Inferior parietal cortex (tissue), 1 donor: ENCODE measurements around the gene SRSF7.
"Not testable (repeated sequence)": the region's sequence is repeated elsewhere in the genome, so short reads cannot be mapped to it uniquely, and the experiment has no call there.

Experiments
- DNase-seq: peaks from one replicate; pipeline ENCODE4 v3.0.0-alpha.2; 2016; ENCODE audit errors: extremely low spot score

The SRSF7 gene

DNA sequence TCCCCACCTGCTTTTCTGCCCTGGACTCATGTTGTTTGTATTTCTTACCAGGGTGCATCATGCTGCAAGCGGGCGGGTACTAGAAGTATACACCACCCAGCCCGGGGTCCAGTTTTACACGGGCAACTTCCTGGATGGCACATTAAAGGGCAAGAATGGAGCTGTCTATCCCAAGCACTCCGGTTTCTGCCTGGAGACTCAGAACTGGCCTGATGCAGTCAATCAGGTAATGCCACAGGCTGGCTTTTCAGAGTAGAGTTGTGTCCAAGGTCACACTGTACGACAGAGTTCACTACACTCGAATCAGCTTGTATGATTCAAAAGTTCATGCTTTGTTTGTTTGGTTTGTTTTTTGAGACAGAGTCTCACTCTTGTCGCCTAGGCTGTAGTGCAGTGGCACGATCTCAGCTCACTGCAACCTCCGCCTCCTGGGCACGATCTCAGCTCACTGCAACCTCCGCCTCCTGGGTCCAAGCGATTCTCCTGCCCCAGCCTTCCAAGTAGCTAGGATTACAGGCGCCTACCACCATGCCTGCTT lies 19.4 kb downstream of the SRSF7 start:
- no peak for DNase-seq

DNA sequence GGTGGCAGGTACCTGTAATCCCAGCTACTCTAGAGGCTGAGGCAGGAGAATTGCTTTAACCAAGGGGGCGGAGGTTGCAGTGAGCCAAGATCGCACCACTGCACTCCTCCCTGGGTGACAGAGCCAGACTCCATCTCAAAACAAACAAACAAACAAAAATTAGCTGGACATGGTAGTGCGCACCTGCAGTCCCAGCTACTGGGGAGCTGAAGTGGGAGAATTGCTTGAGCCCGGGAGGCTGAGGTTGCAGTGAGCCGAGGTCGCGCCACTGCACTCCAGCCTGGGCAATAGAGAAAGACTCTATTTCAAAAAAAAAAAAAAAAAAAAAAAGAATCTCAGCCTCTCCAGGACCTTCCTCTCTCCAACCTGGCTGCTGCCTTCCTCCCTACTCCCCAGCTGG lies 20.1 kb downstream of the SRSF7 start:
- no peak for DNase-seq

DNA sequence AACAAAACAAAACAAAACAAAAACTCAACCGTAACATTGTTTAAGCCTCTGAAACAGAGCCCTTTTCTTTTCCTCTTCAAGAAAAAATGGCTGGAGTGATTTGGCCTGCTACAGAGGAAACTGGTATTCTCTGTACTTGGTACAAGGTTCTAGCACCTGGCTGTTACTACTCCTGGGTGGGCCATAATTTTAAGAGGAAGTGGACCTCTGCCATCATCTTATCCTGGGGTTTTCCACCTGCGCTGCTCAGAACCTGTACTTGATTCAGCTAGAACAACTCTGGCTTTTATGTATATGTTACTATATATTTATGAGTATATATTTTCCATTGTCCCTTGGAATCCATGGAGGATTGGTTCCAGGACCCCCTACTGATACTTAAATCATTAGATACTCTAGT lies 22.5 kb downstream of the SRSF7 start:
- no peak for DNase-seq

DNA sequence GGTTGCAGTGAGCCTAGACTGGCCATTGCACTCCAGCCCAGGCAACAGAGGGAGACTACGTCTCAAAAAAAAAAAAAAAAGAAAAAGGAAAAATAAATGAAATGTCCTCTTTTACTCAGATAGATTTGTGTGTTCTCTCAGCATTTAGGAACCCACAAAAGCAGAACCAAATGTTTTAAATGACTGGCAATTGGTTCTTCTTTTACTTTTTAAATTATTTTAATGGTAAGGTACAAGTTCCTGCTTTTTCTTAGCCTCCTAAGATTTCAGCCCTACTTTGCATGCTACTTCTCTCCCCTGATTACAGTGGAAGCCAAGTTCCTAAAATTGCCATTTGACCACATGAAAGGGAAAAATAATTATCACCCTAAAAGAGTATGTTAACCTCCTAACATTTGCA lies 23.5 kb downstream of the SRSF7 start:
- DNase-seq: no peak

DNA sequence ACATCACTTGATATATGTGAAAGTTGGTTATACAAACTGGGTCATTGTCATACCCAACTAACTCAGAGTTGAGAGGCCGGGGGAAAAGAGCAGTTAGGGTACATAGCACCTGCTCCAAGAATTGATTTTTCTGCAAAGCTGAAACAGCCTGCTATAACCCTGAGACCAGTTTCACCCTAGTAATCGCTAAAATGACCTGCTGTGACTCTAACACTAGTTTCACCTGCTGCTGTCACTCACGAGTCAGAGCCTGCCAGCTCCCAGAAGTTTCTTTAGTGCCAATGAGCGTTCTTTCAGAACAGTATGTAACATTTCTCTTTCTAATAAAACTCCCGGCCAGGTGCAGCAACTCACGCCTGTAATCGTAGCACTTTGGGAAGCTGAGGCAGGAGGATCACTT lies 28.0 kb downstream of the SRSF7 start:
- no peak for DNase-seq

DNA sequence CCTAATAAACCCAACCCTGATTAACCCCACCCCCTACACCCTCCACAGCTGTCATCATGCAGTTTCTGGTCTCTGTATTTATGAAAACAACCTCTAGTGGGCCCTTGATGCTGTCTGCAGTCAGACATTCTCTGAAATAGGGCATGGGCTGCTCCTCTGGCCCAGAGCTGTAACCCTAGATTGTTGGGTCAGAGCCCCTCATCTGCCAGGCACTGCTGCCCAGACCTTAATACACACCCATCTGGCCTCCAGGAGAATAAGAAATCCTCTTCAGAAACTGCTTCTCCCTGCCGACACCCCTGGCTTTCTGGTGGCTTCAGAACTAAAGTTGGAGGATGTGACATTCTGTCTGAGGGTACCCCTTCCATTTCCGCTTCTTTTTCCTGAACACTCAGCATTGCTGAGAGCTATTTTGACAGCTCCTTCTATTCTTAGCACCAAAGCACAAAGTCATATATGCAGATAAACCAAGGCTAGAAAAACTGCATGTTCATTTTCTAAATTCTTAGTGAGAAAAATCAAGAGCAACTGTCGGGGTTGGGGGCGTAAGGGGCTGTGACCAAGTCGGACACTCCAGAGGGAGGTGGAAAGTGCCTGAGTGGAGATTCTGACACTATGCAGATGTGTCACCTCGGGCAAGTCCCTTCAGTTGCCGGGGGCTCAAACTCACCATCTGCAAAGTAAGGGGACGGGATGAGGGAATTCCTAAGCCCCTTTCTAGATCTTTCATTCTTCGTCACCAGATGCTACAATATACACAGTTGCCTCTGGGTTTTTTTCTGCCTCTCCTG lies 28.7 kb downstream of the SRSF7 start:
- no peak for DNase-seq

DNA sequence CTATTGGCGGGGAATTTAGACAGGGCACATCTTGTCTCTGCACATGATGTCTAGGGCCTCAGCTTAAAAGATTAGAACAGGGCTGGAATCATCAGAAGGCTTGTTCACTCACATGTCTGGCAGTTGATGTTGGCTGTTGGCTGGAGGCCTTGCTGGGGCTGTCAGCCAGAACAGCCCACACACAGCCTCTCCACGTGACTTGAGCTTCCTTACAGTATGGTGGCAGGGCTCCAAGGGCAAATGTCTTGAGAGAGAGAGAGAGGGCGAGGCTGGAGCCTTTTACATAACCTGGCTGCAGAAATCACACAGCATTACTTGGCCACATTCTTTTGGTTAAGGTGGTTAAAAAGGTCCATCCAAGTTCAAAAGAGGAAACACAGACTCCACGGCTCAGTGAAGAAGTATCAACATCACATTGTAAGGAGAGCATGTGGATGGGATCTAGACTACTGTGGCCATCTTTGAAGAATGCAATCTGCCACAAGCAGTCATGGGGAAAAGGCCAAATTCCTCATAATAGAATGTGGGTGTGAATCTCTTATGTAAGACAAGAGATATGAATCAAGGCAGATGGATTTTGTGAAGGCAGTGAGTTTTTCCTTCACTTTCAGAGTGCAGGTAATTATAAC lies 30.4 kb downstream of the SRSF7 start:
- DNase-seq: peak; percentile 61

DNA sequence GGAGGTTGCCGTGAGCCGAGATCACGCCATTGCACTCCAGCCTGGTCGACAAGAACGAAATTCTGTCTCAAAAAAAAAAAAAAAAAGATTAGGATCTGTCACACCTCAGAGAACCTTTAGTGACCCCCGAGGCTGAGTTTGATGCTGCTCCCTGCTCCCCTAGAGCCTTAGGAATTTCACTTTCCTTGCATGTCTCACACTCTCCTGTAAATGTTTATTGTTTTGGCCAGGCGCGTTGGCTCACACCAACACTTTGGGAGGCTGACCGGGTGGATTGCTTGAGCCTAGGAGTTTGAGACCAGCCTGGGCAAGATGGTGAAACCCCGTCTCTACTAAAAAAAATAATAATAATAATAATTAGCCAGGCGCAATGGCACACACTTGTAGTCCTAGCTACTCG lies 31.5 kb downstream of the SRSF7 start:
- DNase-seq: no peak

DNA sequence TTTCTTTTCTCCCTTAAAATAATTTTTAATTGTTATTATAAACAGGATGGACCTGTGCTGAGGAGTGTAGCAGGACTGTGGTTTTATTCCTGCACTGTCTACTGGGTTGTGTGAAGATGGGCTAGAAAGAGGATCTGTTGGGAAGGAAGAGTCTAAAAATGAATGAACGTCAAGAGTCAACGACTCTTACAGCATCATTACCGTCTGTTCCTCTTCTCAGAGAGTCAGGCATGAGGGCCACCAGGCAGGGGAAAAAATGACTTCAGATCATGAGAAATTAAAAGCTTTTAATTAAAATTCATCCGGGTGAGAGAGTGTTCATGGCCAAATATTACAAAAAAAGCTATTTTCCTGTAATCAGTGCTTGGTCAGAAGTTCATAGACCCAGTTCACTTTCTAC lies 32.6 kb downstream of the SRSF7 start:
- DNase-seq: no peak

DNA sequence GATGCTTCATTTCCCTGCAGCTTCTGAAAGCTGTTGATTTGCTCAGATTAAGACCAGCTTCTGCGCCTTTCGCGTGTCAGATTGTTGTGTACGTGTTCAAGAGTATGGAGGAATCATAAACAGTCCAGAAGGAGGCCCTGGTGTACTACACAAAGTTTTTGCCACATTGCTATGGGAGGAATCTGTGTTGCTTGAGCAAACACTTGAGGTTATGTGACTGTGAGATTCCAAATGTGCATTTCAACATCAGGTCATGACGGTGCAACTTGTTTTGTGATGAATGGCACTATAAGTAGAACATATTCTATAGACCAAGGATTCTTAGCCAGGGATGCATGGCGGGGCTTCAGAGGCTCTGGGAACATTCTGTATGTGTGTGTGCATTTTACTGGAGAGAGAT lies 35.0 kb downstream of the SRSF7 start:
- DNase-seq: no peak

DNA sequence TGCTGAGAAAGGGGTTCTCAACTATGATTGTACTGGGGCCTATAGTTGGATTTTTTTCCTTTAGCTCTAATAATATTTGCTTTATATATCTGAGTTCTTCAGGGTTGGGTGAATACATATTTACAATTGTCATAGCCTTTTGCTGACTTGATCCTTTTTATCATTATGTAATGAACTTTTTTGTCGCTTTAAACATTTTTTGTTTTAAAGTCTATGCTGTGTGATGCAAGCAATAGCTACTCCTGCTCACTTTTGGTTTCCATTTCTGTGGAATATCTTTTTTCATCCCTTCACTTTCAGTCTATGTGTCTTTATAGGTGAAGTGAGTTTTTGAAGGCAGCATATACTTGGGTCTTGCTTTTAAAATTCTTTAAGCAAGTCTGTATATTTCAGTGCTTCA lies 36.2 kb downstream of the SRSF7 start:
- DNase-seq: not testable (repeated sequence)

DNA sequence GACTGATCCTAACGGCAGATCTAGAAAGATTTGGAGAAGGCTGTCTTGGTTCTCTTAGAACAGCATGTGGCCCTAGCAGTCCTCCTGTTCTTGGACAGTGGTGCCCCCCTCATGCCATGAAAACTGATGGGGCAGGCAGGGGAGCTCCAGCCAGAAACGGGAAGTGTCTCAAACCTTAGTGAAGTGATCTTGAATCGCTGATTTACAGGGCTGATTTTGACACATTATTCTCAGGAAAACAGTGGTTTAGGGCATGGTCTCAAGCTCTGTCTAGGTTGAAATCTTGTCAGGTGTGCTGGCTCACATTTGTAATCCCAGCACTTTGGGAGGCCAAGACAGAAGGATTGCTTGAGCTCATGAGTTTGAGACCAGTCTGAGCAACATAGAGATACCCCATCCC lies 37.8 kb downstream of the SRSF7 start:
- no peak for DNase-seq

DNA sequence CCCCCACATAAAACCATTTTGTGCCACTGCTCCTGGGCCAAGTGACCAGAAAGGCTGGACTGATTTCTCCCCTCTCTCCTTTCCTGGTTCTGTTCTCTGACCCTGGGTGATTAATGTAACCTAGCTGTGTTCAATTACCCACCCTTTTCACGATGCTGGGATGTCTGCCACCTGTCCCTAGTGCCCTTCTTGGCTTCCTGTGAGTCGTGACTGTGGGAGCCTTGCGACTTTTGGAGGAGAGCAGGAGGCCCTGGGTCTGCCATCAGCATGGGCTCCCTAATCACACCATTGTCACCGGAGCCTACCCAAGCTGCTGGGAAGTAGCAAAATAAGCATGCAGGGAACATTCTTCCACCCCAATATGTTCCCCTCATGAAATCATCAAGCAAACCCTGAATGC lies 38.3 kb downstream of the SRSF7 start:
- no peak for DNase-seq

DNA sequence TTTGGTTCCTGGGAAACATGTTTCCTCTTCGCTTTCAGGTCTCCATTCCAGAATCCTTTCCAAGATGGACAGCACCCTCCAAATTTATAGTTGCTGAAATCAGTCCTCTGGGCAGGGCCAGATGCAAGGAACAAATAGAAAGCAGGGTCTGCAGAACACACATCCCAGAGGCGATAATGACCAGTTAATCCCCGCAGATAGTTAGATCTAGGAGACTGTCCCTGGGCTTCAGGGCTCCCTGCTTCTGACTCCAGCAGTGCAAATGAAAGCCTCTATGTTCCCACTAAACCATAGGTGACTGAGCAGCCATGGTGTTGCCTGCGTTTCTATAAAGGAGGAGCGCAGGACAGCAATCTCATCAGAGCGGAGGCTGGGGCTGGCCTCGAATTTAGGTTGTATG lies 38.7 kb downstream of the SRSF7 start:
- no peak for DNase-seq

DNA sequence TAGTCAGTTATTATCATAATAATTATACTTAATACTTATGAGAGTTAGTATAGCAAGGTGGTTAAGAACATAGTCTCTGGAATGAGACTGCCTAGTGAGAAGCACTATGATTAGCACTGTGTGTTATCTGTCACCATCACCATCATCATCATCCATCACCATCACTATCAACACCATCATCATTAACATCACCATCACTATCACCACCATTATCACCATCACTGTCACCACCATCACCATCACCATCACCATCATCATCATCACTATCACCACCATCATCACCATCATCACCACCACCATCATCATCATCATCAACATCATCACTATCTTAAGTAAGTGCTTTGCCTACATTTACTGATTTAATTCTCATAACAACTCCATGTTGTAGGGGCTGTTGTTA lies 39.6 kb downstream of the SRSF7 start:
- DNase-seq: no peak

DNA sequence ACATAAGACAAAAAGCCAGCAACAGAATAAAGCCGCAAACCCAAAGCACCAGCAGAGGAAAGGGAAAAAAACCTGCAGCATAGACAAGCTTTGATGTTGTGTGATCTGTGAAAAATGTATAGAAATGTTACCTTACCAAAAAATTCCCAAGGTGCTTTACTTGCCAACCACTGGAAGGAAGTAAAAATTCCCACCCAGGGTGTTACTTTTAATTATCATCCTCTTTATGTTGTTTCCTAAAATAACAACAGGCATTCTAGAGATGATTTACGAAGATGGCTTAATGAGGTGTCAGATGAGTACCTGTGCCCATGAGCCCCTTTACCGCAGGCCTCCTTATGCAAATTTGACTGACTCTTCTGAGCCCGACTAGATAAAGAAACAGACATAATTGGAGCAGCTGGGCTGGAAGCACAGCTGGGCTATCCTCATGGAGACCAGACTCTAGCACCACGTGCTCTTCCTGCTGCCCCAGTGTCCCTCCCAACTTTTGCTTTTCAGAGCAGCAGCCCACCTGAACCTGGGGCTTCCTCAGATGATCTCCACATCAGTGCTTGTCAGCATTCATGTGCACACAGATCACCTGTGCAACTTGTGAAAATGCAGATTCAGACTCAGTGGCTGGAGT lies 41.5 kb downstream of the SRSF7 start:
- DNase-seq: no peak

DNA sequence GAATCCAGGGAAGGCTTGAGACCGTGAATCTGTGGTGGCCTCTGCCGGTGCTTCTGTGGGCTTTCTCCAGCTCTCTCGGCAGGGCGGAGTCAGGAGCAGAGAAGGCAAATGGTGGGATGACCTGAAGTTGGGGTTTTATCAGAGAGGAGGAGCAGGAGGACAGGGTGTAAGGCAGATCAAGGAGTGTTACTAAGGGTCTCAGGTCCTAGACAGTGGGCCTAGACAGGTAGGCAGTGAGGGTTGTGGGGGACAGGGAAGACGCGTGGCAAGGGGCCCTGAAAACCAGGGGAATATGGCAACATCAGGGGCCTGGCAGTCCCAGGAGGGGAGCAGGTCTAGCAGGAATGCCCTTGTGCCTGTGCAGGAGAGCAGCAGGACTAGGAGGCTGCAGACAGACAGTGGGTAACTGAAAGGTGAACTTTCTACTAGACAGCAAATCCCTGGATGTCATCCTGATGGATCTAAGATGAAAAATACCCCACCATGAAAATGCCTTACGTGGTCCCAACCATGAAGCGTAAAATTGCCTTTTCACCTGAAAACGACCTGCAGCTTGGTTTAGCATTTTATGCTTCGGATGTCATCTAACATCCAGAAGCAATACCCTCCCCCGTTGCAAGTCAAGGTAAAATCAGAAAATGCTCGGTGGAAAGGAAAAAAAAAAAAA lies 42.1 kb downstream of the SRSF7 start:
- no peak for DNase-seq

DNA sequence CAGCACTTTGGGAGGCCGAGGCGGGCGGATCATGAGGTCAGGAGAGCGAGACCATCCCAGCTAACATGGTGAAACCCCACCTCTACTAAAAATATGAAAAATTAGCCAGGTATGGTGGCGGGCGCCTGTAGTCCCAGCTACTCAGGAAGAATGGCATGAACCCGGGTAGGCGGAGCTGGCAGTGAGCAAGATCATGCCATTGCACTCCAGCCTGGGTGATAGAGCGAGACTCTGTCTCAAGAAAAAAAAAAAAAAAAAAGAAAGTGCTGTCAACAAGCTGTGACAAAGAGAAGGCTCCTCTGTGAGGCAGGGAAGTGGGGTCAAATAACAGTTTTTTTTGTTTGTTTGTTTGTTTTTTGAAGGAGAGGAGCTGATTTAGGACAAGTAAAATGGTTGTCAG lies 42.7 kb downstream of the SRSF7 start:
- DNase-seq: not testable (repeated sequence)

DNA sequence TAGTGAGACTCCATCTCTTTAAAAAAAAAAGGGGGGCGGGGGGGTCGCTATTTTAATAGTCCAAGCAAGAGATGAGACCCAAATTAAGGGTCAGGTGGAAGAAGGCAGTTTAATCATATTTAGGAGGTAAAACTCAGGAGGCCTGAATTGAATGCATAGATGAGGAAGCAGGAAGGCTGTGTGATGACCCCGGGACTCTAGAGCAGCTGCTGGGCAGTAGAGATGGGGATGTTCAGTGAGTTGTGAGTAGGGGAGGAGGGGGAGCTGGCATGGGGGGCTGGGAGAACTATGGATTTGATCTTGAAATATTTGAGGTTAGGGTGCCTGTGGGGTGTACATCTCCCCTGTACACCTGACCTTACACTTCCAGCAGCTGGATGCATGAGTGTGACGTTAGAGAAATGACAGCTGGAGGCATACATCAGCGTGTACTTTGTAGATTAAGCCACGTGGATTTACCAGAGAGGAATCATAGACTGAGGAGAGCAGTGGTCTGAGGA lies 44.3 kb downstream of the SRSF7 start:
- no peak for DNase-seq

DNA sequence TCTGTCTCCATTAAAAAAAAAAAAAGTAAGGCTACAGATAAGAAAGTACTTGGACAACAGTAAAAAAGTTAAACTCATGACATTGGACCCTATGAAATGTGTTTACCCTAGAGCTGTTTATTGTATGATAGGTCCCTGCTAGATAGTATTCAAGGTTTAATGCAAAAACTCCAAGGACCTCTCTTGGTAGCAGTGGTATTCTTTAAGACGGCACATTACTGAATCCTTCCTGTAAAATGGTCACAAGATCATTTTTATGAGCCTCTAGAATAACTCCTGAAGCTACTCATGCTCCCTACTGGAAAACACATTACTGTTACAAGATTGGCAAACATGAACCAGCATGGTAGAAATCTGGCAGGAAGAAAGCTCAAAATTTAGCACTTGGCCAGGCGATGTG lies 46.5 kb downstream of the SRSF7 start:
- DNase-seq: no peak

DNA sequence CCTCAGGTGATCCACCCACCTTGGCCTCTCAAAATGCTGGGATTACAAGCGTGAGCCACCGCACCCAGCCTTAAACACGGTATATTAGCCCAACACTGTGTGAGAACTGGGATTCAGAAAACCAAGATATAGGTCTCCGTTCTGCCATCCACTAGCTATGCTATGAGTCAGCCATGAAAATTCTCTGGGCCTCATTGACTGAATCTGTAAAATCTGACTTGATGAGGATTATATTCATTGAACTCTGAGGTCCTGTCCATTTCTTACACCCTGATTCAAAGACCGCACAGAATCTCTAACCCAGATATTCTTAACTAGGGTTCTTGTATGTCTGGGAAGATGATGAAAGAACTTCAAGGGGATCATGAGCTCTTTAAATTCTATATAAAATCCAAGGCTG lies 47.8 kb downstream of the SRSF7 start:
- not testable (repeated sequence) for DNase-seq

DNA sequence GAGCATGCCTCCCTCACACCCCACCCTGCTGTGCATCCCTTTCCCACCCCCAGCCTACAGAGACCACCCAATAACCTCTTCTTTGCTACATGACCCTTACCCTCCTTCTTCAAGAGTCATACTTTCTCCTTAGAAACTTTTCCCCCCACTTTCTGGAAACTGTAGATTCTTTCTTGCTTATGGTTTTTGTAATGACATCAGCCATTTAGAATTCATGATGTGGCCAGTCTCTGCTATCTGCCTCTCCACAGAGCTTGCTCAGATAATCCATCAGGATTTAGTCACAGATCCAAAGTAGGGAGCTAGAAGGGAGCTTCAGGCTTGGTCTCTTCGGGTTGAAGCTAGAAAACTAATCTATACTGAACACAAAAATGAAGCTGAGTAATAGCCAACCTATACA lies 48.7 kb downstream of the SRSF7 start:
- no peak for DNase-seq
